ENCODE measurements around the gene SH3YL1.

- TF ChIP-seq EZH2phosphoT487 (IDR thresholded peaks at IDR 0.05; ENCODE audit: borderline replicate concordance, low read length), result no peak
- TF ChIP-seq CTCF (conservative IDR thresholded peaks at IDR 0.05; ENCODE audit: low read depth, low read length), result no peak
- no peak for TF ChIP-seq EZH2 (IDR thresholded peaks at IDR 0.05; ENCODE audit: low read length, unreplicated experiment)
Observed at GRCh38 chr2:262117-262516, 1.7 kb downstream of the SH3YL1 start.
